Bone marrow (tissue), 2 donors: ENCODE data around the gene CCR5.
"Not testable (repeated sequence)": the region's sequence is repeated elsewhere in the genome, so short reads cannot be mapped to it uniquely, and the experiment has no call there.

Experiments used
- DNase-seq, 2 donors: peaks; one replicate each; lab custom pipeline; 2025; lab: John Stamatoyannopoulos, UW

CCR5 gene

DNA sequence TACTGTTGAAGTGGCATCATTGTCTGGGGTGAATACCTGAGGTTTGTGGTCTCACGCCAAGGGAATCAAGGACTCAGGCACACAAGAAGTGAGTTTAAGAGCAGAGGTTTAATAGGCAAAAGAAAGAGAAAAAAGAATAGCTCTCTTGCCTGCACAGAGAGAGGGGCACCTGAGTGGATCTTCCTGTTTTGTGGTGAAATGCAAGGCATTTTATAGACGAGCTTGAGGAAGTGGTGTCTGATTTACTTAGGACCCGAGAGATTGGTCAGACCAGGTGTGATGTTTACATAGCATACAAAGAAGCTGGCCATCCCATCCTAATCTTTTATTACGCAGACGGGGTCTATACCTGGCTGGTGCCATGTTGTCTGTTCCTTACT, 13.2 kb downstream of the CCR5 start:
- no peak for DNase-seq

DNA sequence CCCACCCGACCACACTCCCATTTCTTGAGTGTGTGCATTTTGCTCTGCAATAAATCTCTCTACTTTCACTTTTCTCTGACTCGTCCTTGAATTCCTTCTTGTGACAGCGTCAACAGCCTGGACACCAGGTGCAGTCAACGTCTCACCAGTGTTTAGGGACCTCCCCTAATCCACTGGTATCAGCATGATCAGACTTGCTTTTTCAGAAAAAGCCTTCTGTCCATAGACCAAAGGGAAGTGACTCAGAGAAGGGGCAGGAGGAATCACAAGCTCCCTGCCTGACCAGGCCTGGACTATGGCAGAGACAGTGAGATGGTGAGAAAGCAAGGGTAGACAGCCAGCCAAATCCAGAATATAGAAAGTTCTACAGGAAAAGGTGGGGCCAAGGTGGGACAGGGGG, 15.5 kb downstream of the CCR5 start:
- DNase-seq = peak in 1 of 2 donors; percentile 68

DNA sequence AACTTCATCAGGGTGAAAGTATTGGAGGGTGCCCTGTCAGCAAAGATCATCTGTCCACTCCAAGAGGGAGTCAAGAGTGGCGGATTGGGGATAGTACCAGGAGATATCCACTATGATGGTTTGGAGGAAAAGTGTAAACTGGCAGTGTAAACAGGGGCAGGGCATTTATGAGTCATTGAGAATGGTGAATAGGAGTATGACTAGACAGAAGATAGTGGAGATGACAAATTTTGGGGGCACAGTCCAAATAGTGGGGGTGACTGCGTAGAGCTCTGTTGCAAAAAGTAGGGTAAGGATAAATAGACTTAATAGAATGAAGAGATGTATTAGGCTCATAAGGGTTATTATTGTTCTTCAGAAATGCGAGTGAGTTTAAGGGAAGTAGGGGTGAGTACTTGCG, 18.1 kb downstream of the CCR5 start:
- not testable (repeated sequence) for DNase-seq

DNA sequence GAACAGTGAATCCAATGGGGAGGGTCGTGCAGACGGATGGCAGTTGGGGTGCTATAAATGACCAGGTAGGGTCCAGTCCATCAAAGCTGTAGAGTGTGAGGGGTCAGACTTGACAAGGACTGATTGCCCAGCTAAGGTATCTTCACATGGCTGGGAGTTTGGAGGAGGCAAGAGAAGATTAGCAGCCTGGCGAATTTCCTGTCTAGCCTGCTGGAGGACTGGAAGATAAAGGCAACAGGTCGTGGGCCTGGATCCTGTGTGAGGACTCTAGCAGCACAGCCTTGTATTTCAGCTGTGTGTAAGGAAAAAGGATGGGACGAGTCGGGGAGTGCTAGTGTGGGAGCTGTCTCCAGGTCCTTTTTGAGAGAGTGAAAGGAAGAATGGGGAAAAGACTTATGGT, 18.6 kb downstream of the CCR5 start:
- no peak for DNase-seq

DNA sequence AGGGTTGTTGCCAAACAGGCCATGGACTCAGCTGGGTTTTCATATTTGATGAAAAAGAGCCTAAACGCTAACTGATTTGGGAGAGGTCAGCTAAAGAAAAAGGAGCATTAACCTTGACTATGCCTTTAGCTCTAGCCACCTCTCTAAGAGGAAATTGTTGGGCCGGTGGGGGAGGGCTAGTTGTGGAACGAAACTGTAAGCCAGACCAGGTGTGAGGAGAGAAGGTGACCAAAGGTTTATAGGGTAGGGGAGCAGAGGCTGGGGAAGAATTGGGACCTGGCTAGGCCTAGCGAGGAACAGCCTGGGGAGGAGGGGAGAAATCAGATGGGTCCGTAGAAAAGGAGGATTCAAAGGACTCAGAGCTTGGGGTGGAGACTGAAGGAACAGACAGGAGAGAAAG, 20.8 kb downstream of the CCR5 start:
- not testable (repeated sequence) for DNase-seq

DNA sequence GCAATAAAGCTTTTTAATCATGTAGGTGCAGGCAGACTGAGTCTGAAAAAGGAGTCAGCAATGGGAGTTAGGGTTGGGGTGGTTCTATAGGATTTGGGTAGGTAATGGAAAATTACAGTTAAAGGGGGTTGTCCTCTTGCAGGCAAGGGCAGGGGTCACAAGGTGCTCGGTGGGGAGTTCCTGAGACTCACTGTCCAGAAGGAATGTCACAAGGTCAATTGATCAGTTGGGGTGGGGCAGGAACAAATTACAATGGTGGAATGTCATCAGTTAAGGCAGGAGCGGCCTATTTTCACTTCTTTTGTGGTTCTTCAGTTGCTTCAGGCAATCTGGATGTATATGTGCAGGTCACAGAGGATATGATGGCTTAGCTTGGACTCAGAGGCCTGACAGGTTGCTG, 22.3 kb downstream of the CCR5 start:
- DNase-seq = no peak

DNA sequence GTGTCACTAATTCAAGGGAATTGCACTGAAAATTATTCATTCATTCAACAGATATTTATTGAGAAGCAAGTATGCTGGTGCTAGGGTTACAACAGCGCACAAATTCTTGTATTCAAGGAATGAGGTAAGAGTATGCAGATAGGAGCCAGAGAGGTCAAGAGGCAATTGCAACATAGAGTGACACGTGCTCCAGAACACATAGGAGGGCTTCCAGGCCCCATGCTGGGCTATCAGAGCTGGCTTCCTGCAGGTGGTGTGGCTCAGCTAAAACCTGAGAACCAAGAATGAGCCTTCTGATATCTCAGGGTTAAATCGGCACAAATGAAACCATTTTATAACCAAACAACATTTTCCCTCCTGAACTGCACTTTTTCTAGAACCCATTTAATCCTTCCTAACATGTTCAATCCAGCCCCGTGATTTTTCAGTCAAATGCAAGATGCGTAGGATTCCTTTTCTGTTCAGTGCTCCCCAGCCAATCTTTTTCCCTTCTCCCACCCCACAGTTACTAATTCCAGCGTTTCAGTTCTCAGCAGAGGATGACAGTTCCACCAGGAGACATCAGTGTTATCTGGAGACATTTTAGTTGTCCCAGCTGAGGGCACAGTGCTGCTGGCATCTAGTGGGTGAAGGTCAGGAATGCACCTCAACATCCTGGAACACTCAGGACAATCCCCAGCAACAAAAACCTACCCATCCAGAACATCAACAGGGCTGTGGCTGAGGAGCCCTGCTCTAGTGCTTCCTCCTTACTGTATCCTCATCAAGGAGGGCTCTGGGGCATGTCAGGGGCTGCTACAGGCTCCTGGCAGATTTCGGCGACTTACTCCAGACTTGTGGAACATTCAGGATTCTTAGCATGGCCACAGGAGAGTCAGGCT, 23.0 kb downstream of the CCR5 start:
- DNase-seq = no peak

DNA sequence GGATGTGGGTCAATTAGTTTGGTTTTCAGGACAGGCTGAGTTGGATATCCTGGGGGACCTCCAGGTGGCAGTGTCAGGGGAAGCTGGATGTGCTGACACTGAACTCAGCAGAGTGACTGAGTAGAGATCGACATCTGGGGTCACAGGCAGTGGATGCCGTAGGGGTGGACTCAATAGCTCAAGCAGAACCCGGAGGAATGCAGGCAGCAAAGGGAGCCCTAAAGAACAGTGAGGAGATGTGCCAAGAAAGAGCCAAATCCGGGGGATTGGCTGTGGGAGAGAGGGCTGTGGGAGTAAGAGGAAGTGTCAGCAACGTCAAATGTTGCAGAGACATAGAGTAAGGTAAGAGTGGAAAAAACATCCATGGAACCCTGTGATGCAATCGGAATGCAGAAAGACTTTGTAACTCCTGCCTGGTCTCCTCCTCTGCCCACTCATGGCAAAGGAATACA, 24.5 kb downstream of the CCR5 start:
- no peak for DNase-seq

DNA sequence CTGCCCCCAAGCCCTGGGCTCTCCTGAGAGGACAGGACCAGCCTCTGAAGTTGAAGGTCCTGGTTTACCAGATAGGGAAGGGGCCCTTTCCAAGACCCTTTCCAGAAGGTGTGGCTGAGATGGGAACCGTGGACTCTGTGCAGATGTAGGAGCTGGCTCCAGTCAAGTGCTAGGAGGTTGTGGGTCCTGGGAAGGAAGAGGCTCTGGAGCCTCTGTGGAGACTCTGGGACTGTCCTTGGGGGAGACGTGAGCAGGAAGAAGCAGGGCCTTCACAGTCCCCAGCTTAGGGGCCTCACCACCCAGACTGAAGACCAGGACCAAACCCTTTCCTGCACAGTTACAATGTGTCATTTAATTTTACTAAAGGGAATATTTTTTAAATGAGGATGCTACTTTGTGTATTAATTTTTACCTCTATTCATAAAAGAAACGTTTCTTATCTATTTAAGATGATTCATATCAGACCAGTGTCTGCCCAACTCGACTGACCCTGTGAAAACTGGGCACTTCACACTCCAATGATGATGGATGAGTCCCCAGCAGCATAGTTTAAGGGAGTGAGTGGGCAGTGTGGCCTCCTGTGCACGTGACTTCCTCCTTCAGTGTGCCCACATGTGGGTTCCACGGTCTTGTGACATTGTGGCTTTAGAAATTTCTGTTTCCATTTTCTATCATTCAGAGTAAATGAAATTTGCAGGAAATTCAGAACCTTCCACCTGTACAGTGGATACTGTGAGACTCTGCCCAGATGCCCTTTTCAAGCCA, 25.2 kb downstream of the CCR5 start:
- no peak for DNase-seq

DNA sequence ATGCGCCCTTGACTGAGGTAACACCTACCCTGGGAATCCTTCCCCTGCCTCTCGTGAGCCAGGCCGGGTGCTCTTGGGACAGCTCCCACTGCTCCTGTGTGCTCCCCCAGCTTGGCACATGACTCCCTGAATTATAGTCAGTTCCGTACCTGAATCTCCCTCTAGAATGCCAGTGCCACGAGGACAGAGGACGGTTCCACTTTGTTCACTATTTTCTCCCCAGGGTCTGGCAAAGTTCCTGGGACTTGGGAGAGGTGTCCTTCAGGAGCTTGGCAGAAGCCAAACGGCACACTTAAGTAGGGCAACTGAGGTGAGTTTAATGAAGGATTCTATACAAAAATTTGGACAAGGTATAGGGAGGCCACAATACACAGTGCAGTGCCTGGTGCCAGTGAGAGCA, 26.4 kb downstream of the CCR5 start:
- DNase-seq = no peak

DNA sequence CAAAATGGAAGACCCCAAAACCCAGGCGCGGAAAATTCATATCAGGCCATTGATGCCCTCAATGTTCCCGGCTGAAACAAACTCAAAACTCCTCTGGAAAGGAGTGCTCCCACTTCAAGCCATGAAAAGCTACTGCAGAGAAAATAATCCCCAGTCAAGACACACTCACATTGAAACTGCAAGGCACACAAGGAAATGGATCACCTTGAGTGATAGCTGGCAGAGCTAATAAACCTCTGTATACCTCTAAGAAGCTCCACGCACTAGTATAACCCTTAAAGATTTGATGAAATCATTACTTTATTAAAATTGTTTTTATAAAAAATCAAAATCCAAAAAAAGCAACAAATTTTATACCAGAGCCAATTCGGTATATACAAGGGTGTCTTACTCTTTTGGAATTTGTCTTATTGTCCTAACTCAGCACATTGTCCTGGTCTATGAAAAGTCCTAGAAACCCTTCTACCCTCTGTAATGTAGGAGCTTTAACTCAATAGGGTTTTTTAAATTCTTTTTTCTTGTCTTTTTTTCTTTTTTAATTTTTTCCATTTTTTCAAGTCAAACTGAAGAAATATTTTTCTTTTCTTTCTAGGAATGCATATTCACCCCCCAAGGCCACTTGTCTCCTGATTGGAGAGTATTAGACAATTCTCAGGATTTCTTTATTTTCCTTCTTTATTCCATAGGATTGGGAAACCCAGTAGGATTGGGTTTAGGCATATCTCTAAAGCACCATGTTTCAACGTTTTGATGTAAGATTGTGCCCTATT, 27.6 kb downstream of the CCR5 start:
- no peak for DNase-seq

DNA sequence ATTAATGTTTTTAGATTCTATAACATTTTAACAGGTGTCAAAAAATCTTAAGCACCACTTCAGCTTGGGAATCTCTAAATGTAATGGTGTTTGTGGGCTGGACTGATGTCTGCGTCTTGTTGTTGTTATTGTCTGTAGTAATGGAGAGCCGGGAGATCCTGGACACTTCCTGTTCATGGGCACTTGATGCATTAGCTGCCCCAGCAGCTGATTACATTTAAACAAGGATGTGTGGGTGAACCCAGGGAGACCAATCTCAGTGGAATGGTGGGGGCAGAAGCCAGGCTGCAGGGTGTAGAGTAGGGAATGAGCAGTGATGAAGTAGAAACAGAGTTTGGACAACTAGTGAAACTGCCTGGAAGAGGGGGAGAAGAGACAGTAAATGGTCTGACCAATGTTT, 28.4 kb downstream of the CCR5 start:
- DNase-seq = no peak

DNA sequence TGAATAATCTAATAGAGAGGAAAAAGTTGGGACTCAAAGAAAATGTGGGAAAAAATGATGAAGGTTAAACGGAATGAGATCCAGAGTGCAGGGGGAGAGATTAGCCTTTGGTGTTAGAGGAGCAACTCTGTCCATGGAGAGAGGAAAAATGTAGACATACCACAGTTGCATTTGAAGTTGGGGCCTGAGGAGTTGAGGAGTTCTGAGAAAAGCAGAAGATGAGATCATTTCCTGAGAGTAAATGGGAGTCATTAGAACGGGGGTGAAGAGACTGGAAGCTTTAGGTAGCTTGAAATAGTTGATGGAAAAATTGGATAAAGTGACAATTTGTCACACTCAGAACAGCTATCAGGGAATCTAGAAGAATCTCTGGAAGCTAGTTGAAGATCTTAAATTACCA, 28.8 kb downstream of the CCR5 start:
- DNase-seq = peak in 1 of 2 donors; percentile 10

DNA sequence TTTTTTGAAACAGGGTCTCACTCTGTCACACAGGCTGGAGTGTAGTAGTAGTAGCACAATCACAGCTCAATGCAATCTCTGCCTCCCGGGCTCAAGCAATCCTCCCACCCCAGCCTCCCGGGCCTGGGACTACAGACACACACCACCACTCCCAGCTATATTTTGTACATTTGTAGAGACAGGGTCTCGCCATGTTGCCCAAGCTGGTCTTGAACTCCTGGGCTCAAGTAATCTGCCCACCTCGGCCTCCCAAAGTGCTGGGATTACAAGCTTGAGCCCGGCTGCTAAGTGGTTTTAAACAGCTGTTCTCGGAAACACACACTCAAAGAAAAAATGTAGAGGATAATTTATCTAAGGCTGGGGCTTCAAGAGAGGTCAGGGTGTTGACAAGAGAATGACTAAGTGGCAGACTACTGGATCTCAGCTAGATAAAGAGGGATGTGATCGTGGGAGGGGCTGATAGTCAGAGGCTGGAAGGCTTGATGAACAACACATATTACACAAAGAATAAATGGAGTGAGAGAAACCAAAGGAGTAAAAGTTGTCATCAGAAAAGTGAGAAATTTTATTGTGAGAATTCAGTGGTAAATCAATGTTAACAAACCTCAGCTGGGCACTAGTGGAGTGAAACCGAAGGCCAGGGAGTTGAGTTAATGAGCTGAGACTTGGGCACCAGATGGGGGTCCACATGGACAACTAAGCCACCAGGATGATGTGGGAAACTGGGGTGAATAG, 29.4 kb downstream of the CCR5 start:
- DNase-seq = no peak

DNA sequence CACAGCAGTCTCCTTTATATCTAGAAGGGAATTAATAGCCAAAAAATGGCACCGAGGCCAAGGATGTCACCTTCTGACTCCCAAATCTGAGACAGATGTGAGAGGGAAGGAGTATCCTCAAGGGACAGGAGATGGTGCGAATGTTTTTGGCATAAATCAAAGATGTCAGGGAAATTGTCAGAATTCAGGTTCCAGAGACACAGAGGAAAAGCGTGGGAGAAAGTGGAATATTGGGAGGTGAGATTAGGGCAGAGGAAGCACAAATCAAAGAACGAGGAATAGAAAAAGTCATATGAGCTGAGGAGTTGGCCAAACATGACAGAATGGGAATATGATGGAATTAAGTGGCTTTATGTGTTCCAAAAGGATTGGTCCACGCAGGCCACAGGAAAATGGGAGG, 30.1 kb downstream of the CCR5 start:
- no peak for DNase-seq

DNA sequence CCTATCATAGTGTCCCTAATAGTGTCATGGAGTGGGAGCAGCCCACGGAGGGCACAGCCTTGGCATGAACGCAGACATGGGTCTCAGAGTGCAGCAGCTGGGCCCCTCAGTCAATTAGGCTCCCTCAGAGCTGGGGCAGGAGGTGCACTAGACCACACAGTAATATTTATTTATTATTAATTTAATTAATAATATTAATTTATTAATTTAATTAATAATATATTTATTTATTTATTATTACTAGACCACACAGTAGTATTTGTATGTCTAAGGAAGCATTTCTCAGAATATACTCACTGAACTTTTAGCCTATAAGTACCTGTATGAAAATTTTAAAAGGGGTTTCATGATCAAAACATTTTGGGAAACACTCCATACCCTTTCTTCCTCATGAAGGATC, 30.8 kb downstream of the CCR5 start:
- DNase-seq = no peak

DNA sequence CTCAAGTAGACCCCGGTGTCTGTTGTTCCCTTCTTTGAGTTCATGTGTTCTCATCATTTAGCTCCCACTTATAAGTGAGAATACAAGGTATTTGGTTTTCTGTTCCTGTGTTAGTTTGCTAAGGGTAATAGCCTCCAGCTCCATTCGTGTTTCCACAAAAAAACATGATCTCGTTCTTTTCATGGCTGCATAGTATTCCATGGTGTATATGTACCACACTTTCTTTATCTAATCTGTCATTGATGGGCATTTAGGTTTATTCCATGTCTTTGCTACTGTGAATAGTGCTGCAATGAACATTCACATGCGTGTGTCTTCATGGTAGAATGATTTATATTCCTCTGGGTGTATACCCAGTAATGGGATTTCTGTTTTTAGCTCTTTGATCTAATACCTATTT, 32.2 kb downstream of the CCR5 start:
- not testable (repeated sequence) for DNase-seq

DNA sequence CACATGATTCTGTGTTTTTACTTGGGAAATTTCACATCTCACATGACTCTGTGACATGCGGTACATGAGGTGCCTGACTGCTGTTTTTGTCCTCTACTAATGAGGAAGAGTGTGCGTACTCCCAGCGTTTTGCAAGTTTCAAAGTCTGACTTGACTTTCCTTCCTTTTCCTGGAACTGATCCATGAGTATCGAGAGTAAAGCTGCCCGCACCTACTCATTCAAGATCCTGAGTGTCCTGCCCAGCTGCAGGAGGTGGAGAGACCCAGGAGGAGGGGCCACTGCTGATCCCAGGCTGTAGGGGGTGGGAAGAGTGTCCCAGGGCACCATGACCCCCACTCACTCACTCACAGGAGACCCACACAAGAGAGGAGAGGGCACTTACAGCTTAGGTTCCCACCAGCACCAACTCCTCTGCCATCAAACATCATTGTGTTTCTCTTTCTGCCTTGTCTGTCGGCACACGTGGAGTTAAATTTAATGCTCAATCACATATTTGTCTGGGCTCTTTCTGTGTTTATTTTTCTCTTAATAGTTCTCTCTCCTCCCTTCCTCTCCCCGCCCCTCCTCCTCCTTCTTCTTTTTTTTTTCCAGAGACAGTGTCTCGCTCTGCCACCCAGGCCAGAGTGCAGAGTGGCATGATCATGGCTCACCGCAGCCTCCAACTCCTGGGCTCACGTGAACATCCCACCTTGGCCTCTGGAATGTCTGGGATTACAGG, 34.7 kb downstream of the CCR5 start:
- DNase-seq = no peak

DNA sequence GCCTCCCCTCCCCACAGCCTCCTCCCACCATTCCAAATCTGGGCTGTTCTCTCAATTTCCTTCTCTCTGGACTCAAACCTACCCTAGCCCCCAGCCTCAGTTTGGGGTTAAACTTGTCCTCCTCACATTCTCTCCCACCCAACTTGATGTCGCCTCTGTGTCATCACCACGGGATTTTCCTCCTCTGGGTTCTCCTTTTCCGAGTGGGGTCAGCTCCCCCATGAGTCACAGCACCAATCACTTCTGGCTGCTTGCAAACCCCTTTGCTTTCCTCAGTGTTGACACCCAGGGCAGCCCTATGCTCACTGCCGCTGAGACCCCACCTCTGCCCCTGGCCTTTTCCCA, 35.7 kb downstream of the CCR5 start:
- peak; percentile 68 to 90 for DNase-seq

DNA sequence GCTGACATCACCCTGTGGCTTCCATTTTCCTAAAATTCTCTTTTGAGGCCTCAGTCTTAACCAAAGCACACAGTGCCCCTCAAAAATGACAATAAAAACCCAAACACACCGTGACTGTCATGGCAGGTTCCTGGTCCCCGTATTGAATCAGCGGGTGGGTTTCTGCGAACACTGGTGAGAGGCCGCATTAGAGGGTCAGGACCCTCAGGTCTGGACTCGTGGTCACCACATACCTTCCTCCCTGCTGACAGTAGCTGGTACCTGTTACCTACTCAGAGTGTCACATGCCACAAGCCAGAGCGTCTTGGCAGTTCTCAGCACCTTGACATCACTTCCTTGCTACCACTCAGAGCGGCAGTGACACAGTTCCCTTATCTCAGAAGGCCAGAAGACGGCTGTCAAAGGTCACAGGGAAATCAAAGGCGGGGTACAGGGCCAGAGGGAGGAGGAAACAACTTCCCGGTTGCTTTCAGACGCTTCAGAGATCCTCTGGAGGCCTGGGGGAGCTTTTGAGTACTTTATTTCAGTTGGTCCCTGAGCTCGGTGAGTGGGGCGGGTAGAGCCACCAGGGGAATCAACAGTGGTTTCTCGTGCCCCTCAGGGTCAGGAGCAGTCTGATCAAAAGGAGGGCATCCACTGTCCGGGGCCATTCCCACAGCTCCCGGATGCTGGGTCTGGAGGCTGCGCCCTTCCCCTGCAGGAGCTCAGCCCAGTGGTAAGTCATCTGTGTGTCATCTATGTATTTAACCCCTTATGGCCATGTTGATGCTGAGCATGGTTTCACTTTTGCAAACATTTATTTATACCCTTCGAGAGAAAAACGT, 36.3 kb downstream of the CCR5 start, which contains the start of the genes CCR5AS and CCRL2:
Gene CCR5AS (minus strand): TSS at position 279 of the 824 bp plus-strand sequence.
Gene CCRL2 (plus strand): TSS at position 472 of the 824 bp plus-strand sequence. CDS start 821 bp downstream, outside the sequence.
- DNase-seq = peak; percentile 84 to 90
